ENCODE results near the gene HAUS3.
"Not testable (repeated sequence)": the region's sequence is repeated elsewhere in the genome, so short reads cannot be mapped to it uniquely, and the experiment has no call there.

The HAUS3 gene

GRCh38 chr4:2251073-2251794 lies 9.3 kb upstream of the HAUS3 start:
- DNase-seq: no peak

- DNase-seq: no peak
These were observed 8.6 kb upstream of the HAUS3 start for GRCh38 chr4:2250357-2251072.

DNA sequence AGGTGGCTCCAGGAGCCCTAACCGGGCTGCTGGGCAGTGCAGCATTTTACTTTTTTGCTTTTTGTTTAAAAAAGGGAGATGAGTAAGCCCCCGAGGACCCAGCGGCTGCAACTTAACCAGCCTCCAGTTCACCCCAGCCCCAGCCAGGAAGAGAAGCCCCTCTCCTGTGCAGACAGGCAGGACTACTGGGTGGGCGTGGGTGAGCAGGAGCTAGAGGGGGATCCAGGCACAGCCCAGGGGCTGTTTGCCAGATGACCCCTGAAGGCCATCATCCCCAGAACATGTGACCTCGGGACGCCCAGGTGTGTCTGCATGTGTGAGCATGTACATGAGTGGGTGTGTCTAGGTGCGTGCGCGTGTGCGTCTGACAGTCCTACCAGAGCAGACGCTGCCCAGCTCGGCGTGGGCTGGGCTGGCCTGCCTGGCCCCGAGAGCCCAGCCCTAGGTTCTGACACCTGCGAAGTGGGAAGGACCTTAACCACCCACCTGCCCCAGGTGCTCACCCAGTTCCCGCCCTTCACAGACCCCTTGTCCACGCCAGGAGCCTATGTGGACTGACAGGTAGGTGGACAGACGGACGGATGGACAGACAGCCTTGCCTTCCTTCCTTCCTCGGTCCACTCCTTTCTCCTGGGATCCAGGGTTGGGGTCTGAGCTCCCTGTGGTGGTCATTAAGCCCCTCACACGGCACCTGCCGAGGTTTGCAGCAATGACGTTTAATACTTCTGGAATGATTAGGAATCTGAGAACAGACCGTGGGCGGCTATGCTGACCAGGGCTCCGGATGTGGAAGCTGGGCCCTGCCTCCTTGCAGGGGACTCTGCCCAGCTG lies 7.8 kb upstream of the HAUS3 start:
- DNase-seq: no peak

DNA sequence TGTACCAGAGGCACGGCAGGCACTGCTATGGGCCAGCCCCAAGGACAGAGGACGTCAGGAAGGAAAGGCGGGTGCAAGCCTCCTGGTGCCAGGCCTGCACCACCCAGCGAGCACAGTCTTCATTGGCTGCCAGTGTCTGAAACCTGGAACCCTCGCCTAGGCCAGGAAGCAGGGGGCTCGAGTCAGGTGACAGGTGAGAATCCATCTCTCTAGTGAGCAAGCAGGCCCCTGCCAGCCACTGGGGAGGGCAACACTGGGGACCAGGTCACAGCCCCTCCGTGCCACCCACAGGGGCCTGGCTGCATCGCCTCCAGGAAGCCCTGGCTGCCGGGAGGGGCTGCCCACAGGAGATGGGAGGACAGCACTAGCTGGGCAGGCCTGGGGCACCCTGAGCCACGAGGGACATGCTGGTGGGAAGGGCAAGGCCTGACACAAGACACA lies 6.9 kb upstream of the HAUS3 start:
- no peak for DNase-seq

DNA sequence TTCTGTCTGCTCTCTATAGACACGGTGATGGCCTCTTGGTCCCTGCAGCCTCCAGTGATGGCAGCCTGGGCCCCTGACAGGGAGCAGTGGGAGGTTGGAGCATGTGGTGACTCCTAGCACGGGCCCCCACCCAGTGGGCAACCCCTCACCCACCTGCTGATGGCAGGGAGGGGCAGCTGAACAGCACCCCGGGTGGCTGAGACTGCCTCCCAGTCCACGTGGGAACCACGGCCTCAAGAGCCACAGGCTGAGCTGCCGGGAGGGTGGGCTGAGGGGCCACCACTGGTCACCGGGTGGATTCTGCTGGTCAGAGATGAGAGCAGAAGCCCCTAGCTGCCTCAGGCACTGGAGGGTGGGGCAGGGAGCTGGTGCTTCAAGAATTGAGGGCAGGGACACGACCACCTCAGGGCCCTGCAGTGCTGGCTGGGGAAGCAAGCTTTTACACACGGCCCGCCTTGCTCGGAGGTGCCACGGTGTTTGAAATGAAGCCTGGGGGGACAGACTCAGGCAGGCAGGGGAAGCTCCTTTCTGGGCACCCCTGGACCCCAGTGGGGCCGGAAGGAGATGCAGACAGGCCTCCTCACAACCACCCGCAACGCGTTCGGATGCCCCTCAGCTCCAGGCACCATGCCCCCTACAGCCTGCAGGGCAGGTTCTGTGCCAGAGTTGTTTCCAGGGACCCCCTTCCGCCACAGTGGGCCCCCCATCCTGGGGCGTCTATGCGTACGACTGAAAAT lies 6.3 kb upstream of the HAUS3 start:
- DNase-seq: no peak

- no peak for DNase-seq
These were observed 5.5 kb upstream of the HAUS3 start for GRCh38 chr4:2247128-2248043.

- no peak for DNase-seq
These were observed 4.6 kb upstream of the HAUS3 start for GRCh38 chr4:2246384-2247127.

GRCh38 chr4:2245787-2246275 lies 3.9 kb upstream of the HAUS3 start:
- no peak for DNase-seq

DNA sequence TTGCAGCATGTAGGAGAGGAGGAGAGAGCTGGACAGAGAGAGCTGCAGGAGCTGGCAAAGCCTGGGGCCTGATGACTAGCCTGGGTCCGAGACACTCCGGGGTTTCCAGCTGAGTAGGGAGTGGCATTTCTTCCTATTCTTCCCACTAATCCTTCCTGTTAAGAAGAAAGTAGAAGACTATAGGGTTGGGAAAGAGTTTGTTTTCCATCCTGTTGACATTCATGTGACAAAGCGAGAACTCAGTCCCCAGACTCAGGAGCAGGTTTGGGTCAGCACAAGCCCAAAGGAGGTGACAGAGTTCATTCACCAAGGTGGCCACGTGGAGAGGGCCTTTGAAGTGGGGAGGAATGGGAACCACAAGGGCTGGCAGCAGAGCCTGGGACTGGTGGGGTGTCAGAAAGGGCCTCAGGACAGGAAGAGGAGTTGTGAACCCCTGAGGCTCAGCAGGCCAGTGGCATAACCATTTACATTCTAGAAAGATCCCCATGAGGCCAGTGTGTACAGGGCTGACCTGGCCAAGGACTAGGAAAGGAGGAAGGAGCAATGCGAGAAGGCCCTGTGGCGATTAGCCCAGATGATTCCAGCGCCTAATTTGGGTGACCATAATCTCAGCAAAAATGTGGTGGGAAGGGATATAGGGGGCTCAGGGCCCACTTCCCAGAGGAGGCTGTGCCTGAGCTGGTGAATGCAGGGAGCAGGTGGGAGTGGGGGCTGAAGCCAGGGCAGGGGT lies 3.3 kb upstream of the HAUS3 start:
- DNase-seq: no peak

DNA sequence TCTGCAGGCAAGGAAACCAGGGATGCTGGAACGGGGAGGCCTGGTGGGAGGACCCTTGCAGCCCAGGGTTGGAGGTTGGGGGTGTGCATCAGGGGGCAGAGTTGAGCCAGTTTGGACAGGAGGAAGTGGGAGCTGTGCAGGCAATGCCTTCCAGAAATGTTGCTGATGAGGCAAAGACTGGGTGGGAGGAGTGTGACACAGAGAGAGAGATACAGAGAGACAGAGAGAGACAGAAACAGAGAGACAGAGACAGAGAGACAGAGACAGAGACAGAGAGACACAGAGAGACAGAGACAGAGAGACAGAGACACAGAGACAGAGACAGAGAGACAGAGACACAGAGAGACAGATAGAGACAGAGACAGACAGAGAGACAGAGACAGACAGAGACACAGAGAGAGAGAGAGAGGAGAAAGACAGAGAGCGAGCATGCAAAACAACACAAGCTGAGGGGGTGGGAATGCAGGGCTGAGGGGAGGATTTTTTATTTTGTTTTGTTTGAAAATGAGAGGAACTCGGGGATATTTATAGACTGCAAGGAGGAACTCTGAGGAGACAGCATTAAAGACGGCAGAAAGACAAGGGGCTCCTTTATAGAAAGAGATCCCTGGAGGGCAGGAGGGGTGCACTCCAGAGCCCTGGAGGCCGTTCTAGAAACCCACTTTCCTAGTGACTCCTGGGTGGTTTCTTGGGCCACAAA lies 1.9 kb upstream of the HAUS3 start:
- no peak for DNase-seq

DNA sequence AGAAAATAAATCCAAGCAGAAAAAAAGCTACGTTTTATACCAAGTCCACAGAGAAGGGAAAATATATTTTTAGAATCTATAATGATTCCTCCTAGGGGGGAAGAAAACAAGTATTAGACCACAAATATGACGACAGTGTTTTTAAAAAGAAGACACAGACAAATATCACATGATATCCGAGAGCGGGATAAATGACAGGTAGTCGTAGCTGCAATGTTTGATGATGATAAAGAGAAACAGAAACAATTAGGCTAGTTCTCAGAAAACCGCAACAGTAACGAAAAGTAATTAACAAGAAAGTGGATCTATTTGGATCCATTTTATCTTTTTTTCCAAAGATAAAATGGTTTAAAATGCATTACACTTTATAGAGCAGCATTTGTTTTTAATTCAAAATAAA lies 918 bp downstream of the HAUS3 start:
- no peak for DNase-seq

- no peak for DNase-seq
These were observed 4.8 kb downstream of the HAUS3 start for GRCh38 chr4:2236944-2237666.

DNA sequence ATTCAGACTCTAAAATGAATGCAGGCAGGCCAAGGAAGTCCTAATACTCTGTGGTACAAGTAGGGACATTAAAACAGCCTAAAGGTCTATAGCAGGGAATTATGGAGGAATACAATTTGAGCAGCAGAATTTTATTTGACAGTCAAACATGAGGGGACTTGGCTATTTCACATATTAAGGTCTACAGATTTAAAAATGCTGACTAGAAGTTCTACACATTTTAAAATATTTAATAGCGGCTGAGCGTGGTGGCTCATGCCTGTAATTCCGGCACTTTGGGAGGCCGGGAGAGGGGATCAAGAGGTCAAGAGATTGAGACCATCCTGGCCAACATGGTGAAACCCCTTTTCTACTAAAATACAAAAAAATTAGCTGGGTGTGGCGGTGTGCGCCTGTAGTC lies 10.8 kb downstream of the HAUS3 start:
- DNase-seq: no peak

DNA sequence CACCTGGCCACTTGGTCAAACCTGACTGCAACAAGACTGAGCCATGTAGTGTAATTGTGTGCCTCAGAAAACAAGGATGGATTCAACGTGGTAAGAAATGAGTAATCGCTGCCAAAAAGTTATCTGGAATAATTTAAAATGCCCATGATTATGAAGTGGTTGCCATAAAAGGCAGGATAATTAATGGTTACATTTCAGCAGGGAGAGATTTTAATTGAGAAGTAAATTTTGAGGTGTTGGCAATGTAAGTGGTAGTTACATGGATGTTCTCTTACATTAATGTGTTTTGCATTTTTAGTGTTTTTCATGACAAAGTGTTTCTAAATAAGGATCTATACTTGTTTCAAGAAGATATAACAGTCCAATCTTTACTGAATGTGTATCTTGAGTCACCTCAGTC lies 15.7 kb downstream of the HAUS3 start:
- peak; percentile 21 for DNase-seq

DNA sequence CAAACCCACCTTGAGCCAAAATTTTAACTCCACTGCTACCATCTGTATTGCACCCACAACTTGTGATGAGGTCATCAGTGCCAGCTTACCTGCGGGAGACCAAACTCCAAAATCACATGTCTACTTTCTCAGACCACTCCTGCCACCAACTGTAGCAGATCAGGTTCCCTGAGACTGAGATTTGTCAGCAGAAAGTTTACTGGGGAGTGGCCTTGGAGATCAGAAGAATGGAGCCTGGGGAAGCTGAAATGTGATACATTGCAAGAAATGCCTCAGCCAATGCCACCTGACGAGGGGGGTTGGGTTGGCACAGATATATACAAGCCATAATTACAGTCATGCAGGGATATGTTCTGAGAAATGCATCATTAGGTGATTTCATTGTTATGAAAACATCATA lies 19.1 kb downstream of the HAUS3 start:
- no peak for DNase-seq

GRCh38 chr4:2221378-2221777 lies 20.5 kb downstream of the HAUS3 start:
- DNase-seq: not testable (repeated sequence)

DNA sequence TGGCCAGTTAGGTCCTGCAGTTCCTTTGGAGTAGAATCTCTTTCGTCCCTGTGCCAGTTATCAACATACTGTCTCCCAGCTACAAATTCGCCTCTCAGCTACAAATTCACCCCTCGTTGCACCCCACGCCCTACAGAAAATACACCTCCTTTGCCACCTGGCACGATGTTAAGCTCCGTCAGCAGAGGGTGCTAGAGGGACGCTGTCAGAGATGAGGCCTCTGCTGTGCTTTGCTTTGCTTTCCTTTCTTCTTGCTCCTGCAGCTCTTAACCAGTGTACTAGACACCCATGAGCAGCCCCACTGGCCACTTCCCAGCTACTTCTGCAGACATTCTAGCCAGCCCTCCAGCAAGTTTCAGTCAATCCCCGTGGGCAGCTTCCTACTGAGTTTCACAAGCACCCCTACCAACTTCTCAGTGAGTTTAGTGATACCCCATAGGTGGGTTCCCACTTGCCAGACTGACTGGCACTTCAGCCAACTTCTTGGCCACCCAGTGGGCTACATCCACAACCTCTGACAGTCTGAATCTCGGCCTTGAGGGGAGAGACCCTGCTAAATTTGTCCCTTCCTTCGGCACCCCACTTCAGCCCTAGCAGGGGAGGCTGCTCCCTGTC lies 21.8 kb downstream of the HAUS3 start:
- DNase-seq: no peak

GRCh38 chr4:2219233-2219760 lies 22.6 kb downstream of the HAUS3 start:
- DNase-seq: no peak

Data from DMS79 (cell line).